HG03103 (cell line): ENCODE data around the gene CHRNA4.

ENCODE experiments used
- ATAC-seq: cut with Tn5 transposase; IDR thresholded peaks from one replicate; pipeline ENCODE4 v1.9.1; 2021; ENCODE audit warnings: low read depth; ENCODE audit not compliant: unreplicated experiment

CHRNA4 gene

DNA sequence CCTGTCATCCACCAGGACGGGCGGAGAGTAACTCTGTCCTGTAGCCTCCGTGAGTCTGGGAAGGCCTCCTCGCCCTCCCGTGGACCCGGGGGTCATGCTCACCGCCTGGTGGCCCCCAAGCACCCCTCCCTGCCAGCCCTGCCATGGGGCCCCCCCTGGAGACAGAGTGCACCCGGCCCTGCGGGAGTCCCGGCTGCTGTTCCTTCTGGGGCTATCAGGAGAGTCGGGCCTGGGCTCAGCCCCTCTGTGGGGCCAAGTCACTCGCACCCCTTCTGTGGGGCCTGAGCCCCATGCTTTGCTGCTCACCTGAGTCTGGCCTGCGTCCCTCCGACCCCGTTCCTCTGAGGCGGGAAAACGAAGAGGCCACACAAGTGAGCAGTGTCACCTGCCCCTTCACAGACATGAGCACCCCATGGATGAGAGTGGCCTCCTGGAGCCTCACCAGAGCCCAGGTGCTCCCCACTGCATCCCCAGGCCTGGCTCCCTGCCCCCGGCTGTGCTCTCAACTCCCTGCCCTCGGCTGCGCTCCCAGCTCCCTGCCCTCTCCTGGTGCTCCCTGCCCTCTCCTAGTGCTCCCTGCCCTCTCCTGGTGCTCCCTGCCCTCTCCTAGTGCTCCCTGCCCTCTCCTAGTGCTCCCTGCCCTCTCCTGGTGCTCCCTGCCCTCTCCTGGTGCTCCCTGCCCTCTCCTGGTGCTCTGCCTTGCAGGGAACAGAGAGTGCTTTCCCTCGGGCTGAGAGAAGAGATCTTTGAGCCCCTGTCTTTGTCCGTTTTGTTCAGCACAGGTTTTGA lies 4.6 kb upstream of the CHRNA4 start:
- ATAC-seq: no peak

DNA sequence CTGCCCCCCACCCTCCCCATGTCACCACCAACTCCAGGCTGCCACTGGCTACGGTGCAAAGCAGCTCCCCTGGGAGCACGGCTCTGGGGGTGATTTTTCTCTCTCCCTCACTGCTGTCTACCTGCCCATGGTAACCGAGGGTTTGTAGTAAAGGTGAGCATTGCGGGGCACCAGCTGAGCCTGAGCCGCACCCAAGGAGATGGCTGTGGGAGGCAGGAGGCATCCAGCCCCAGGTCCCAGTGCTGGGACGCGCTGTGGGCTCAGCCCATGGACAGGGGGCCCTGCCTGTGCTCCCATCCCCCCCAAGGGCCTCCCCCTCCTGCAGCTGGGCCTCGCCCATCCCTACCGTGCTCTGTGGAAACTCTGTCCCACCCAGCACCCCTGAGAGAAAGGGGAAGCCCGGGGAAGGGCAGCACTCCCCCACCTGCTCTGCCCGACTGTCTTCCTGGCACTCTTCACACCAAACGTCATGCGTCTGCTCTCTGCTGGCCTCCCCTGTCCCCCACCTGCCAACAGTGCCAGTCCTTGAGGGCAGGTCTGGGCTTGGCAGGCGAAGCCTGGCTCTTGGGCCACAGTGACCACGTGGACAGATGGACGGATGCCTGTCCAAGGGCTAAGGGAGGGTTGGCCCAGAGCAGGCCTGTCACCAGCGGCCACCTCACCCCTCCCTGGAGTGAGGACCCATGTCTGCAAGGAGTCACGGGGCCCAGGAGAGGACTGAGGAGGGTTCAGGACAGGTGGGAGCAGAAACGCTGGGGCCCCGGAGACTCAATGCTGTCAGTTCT lies 3.8 kb upstream of the CHRNA4 start:
- no peak for ATAC-seq

DNA sequence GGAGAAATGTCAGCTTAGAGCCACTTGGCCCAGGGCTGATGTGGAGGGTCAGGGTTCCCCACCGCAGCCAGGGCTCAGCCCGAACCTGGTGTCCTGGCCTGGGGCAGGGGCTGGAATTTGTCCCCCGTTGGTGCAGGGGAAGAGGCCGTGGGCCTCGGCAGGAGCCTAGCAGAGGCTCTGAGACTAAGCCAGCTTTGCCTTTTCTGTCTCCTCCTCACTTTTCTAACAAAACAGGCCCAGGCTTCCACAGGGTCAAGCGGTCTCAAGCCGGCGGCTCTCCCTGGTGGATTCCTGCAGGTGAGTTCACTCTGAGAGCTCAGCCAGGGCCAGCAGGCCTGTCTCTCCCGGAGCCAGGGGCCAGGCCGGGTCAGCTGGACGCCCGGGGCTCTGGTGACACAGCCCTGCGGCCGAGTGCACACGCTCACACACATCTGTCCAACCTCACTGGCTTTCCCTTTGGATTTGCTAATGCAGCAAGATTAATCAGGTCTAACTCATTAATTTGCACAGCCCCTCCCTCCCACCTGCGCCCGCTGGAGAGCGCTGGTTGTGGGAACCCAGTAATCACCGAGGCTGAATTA lies 2.9 kb upstream of the CHRNA4 start:
- no peak for ATAC-seq

DNA sequence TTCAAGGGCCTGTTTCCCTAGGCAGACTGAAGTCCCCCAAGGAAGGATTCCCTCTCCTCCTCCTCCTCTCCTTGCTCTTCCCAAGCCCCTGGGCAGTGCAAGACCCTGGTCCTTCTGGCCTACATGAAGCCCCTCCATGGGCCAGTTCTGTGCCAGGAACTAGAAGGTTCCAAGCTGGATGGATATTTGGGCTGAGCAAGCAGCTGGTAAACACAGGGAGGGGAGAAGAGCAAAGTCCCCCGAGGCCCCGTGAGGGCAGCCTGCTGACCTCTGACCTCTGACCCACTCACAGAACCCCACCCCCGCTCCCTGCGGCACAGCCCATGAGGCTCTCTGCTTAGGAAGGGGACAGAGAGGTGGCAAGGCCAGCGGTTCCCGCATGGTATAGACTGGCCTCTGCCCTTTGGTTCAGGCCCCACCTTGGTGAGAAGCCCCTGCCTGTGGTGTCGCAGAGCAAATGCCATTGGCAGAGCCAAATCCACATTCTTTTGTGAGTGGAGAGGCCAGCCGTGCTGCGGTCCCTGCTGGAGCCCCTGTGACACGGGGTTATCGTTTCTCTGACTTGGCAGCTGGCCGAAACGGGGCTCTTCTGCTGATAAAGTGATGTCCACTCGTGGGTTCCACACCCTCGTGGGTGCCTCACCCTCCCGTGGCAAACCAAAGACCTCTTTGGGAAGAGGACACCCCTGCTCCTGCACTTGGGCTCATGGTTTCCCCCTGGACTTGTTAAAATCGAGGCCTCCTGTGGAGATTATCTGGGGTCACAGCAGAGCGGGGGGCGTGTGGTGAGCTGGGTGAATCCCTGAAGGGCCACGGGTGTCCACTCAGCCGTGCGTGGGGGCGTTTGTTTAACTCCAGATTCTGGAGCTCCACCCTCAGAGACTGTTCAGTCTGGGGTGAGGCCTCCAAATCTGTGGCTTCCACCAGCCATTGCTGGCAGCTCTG lies 2.1 kb upstream of the CHRNA4 start:
- ATAC-seq: no peak

DNA sequence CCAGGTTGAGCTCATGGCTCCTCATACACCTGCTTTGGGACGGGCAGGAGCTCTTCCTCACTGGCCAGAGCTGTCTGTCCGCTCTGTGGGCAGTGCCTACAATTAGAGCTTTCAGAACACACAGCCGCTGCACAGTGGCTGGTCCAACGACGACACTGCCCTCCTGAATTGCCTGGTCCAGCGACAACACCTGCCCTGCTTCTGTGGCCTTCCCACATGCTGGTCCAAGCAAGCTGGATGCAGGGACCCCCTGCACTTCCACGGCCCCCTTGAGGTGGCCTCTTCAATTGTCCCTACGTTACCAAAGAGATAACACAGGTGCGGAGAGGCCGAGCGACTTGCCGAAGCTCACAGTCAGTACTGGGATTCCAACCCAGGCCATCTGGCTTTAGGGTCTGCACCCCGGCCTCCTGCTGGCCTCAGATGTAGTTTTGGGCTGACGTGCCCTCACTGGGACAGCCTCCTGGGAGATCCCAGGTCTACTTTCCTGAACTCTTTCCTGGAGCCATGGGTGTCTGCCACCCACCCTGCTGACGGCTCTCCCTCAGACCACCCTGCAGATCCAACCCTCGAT lies 1.4 kb upstream of the CHRNA4 start:
- no peak for ATAC-seq

DNA sequence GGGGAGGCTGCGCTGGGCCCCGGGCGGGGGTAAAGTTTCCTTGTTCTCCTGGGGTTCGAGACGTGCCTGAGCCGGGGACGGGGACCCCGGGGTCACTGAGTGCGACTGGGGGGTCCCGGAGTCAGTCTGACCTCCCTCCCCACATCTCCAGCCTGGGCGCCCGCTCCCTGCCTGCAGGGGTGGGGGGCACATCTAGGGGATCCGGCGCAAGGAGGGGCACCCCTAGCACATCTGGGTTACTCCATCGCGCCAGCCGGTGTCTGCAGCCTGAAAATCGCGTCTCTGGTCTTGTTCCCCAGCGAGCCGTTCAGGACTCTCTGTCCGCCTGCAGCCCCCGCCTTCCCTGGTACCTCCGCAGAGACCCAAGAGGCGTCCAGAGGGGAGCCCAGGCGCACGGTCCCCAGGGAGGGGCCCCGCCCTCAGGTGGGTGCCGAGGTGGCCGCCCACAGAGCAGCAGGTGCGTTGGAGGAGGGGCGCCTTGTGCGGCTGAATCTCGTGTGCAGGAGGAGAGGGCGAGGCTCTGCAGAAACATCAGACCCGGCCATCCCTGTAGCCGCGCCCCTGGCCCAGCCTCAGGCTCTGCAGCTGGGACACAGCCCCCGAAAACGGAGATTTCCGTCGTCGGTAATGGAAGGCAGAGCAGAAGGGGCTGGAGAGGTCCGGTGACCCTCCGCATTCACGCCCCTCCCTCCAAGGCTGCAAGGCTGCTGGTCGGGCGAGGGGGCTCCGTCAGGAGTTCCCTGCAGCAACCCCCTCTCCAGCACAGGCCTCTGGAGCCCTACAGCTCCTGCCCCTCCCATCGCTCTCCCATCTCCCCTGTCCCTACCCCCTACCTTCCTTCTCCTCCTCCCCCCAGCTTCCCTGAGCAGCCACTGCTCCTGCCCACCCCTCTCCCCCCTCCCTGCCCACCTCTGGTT lies 628 bp upstream of the CHRNA4 start:
- no peak for ATAC-seq

DNA sequence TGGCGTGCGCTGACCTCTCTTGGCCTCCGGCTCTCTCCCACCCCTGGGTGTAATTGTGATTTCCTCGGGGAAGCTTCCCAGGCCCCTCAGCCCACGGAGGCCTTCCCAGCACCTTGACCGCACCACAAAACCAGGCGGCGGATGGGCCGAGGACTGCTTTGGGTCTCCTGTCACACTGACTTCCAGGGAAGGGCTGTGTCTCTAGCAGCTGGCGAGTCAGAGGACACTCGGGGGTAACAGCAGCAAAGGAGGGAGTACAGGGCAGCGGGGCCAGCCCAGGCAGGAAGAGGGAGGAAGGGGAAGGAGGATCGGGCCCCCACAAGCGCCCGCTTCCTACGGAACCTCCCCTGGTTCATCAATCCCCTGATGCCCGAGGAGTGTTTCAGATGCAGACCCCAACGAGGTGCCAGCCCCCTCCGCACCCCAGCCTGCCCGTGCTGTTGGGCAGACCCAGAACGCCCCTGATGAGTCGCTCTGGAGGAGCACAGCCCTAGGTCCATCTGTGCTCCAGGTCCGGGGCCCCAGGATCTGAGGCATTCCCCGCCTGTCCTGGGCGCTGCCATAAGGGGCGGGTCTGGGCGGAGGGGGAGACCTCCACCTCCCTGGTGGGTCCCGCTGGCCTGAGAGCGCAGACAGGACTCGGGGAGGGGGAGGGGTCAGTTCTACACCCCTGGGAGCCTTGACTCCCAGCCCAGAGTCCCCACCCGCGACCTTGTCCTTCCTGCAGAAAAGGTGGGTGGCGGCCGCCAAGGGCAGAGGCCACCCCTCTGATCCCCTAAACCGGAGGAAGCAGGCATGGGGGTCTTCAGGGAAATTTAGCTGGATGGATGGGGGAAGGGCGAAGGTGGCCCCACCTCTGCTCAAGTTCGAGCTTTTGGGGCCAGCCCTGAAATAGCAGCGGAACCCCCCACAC lies 956 bp downstream of the CHRNA4 start:
- ATAC-seq: no peak

DNA sequence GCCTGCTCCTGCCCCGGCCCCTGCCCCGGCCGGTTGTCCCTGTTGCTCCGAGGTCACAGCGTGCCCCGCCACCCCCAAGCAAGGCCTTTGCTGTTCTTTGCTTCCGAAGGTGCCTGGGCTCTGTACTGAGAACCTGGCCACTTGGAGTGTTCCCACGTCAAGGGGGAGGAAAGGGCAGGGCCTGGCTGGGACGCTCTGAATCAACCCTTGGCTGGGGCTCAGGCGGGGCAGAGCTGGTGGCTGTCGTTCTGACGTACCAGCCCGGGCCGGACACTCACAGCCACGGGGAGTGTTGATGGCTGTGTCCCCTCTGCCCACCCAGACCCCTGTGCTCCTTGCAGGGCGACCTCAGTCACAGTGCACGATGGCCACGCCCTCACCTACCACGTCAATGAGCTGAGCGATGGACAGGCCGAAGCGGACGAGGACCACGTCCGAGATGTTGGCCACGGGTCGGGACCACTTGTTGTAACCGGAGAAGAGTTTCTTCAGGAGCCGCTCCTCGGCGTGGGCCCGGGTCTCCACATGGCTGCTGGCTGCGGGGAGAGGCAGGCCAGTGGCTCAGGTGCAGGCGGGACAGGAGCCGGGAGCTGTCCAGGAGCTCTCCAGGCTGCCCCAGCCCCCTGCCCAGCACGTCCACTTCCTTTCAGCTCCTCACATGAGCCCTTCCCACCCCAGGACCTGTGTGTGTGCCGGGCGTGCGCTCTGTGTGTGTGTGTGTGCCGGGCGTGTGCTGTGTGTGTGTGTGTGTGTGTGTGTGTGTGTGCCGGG lies 1.8 kb downstream of the CHRNA4 start:
- ATAC-seq: no peak

DNA sequence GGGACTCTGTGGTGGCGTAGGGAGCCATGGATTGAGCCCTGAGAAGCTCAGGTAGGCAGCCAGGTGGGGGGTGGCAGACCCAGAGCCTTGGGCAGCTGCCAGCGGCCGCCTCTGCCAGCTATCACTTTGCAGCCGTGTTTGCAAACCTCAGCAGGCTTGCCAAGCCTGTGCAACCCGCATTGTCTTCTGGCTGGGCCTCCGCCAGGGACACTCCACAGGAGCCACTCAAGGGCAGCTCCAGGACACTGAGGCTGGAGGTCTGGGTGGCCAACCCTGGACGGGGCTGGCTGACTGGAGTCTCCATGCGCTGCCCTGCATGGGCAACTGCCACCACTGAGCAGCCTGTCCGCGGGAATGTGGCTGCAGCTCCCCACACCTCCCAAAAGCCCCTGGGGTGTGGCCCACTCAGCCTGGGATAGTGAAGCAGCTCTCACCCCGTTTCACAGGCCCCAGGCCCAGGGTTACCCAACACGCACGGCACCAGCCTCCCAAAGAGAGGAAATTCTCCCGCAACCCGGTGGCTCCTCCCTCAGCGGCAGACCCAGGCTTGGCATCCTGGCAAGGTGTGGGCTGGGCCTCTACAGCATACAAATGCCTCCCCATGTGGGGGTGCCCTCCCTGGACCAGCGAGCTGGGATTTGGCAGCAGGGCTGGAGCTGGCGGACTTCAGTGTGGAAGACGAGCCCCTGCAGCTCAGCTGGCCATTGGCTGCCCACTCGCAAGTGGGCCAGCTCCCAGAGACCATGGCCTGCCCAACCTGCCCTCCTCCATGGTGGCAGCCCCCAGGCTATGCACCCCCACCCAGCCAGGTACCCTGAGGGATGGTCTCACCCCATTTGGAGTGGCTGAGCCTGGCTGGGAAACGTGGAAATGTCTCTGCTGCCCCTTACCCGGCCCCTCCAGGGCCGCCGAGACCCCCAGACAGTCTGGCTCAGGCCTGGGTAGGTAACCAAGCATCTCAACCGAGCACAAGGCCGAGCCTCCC lies 2.9 kb downstream of the CHRNA4 start:
- ATAC-seq: no peak

DNA sequence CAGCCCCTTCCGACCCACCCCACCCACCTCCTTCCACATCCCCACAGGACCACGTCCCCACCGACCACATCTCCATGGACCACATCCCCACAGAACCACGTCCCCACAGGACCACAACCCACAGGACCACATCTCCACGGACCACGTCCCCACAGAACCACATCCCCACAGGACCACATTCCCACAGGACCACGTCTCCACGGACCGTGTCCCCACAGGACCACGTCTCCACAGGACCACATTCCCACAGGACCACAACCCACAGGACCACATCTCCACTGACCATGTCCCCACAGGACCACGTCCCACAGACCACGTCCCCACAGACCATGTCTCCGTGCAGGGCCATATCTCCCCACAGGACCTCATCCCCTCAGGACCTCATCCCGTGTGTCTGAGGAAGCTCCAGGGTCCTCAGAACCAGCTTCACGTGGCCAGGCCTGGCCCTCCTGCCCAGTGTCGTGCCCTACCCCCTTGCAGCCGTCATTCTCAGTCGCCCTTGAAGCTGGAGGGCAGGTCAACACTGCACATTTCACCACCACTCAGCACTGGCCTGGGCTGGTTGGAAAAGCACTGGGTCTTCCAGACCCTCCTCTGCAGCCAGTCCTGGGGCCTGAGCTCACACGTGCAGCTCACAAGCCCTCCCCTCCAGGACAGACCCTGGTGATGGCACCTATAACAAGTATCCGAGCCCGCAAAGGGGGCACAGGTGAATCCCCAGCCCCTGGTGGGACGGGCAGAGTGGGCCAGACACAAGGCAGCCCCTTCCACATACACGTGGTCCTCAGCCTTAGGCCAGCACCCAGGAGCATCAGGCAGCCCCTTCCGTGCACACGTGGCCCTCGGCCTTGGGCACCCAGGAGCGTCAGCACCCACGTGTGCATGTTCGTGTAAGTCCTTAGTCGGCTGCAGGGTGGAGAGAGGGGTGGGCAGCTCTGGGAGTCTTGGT lies 3.9 kb downstream of the CHRNA4 start:
- ATAC-seq: no peak

DNA sequence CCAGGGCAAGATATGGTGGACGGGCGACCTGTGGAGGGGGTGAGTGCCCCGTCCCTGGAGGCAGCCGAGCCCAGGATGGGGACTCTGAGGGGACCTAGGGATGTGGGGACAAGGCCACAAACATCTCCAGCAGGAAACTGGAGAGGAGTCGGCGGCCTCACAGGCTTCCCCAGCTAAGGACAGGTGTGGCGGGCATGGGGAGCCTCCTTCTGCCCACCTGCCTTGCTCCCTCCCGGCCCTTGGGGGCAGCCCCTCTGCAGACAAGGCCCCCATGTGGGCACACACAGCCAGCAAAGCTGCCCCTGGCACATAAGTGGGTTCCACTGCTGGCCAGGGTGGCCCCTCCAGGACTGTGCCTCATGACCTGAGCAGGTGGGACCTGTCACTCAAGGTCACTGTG lies 4.6 kb downstream of the CHRNA4 start:
- ATAC-seq: no peak

DNA sequence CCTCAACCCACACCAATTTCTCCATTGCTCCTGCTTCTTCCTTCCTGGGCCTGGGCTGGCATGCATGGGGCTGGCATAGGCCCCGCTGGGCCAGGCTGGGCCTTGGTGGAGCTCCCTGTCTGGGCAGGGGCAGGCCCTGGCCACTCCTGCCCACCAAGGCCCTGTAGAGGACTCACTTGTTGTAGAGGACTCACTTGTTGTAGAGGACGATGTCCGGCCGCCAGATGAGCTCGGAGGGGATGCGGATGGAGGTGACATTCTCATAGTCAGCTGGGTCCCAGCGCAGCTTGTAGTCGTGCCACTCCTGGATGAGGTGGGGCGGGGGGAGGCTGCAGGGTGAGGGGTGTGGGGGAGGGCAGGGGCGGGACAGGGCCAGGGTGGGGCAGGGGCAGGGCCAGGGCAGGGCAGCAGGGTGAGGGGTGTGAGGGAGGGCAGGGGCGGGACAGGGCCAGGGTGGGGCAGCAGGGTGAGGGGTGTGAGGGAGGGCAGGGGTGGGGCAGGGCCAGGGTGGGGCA lies 5.3 kb downstream of the CHRNA4 start:
- no peak for ATAC-seq

DNA sequence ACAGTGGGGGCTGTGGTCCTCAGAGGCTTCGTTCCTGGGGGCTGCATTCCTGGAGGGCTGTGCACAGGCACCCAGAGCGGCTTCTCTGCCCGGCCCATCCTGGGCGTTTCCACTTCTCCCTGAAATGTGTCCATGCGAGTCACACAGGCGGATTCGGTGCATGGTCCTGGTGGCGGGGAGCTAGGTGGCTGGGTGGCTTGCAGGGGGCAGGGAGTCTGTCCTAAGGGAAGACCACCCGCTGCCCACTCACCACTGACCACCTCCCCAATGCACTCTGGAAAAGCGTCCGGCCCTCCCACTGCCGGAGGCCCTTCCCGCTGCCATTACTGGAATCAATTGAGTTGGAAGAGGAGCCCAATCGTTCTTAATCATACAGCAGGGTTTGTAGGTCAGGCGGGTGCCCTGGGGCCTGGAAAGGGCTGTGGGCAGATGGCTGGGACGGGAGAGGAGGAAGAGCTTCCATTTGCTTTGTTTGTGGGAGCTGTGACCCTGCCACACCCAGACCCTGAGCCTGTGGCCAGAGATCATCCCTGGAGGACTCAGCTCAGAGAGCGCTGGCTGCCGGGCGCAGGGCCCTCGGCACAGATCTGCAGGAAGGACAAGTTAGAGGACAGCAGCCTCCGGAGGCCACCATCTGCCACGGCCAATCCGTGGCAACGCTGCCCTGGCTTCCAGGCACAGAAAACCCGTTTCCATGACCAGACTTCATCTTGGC lies 6.4 kb downstream of the CHRNA4 start:
- ATAC-seq: no peak

DNA sequence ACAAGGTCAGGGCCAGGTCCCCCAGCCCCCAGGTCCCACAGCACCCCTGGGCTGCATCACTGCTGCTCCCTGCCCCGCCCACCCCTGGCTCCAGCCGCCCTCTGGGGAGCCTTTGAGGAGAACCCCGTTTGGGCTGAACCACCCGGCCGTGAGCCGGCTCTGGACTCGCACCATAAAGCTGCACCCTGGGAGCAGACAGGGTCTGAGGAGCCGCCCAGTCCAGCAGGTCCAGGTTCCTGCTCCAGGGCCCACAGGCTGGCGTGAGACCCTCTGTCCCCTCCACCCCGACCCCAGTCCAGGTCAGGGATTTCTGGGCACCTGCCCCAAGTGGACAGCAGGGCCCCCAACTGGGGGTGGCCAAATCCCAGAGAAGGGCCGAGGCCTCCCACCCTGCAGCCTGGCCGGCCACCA lies 8.3 kb downstream of the CHRNA4 start:
- no peak for ATAC-seq
